Ishikawa (cell line): ENCODE results near the gene AGBL2.

Experiments used
- CEBPB ChIP-seq: IDR thresholded peaks from 2 replicates; pipeline ENCODE4 v1.6.1; 2012
- CREB1 ChIP-seq: IDR thresholded peaks from 2 replicates; pipeline ENCODE4 v1.6.1; 2012; ENCODE audit warnings: low read depth
- EGR1 ChIP-seq: IDR thresholded peaks from 2 replicates; pipeline ENCODE4 v1.6.1; 2012
- EP300 ChIP-seq: IDR thresholded peaks from 2 replicates; pipeline ENCODE4 v1.6.1; 2012; ENCODE audit warnings: borderline replicate concordance
- FOXM1 ChIP-seq: IDR thresholded peaks from 2 replicates; pipeline ENCODE4 v1.6.1; 2012; ENCODE audit warnings: low read depth, borderline replicate concordance
- MAX ChIP-seq: IDR thresholded peaks from 2 replicates; pipeline ENCODE4 v1.6.1; 2012
- NFIC ChIP-seq: IDR thresholded peaks from 2 replicates; pipeline ENCODE4 v1.6.1; 2012
- RAD21 ChIP-seq: IDR thresholded peaks from 2 replicates; pipeline ENCODE4 v1.6.1; 2012; ENCODE audit warnings: low read depth
- REST ChIP-seq: IDR thresholded peaks from 2 replicates; pipeline ENCODE4 v1.6.1; 2012; ENCODE audit warnings: low read depth, mild to moderate bottlenecking
- TAF1 ChIP-seq: IDR thresholded peaks from 2 replicates; pipeline ENCODE4 v1.6.1; 2012; ENCODE audit warnings: low read depth, mild to moderate bottlenecking
- TCF12 ChIP-seq: IDR thresholded peaks from 2 replicates; pipeline ENCODE4 v1.6.1; 2012; ENCODE audit warnings: low read depth
- TEAD4 ChIP-seq: IDR thresholded peaks from 2 replicates; pipeline ENCODE4 v1.6.1; 2012
- USF1 ChIP-seq: IDR thresholded peaks from 2 replicates; pipeline ENCODE4 v1.6.1; 2012
- YY1 ChIP-seq: IDR thresholded peaks from 2 replicates; pipeline ENCODE4 v1.6.1; 2012; ENCODE audit warnings: low read depth
- ZBTB7A ChIP-seq: IDR thresholded peaks from 2 replicates; pipeline ENCODE4 v1.6.1; 2012; ENCODE audit warnings: low read depth

Gene AGBL2

GRCh38 chr11:47626234-47626633 lies 88.9 kb downstream of the AGBL2 start:
- no peak for TF ChIP-seq CREB1
- TF ChIP-seq YY1, result no peak
- TF ChIP-seq EP300, result no peak
- no peak for TF ChIP-seq CEBPB
- no peak for TF ChIP-seq TEAD4
- no peak for TF ChIP-seq RAD21
- no peak for TF ChIP-seq ZBTB7A
- TF ChIP-seq NFIC, result no peak
- no peak for TF ChIP-seq TCF12
- no peak for TF ChIP-seq USF1
- TF ChIP-seq TAF1, result no peak
- no peak for TF ChIP-seq MAX
- TF ChIP-seq EGR1, result no peak
- TF ChIP-seq REST, result no peak
- no peak for TF ChIP-seq FOXM1

GRCh38 chr11:47620836-47621378 lies 94.3 kb downstream of the AGBL2 start:
- no peak for TF ChIP-seq MAX
- no peak for TF ChIP-seq FOXM1
- no peak for TF ChIP-seq NFIC
- no peak for TF ChIP-seq CEBPB
- no peak for TF ChIP-seq REST
- TF ChIP-seq TAF1, result no peak
- TF ChIP-seq TCF12, result no peak
- TF ChIP-seq ZBTB7A, result no peak
- no peak for TF ChIP-seq TEAD4
- no peak for TF ChIP-seq CREB1
- no peak for TF ChIP-seq EP300
- no peak for TF ChIP-seq USF1
- no peak for TF ChIP-seq EGR1
- TF ChIP-seq RAD21, result no peak
- no peak for TF ChIP-seq YY1

- no peak for TF ChIP-seq TAF1
- no peak for TF ChIP-seq ZBTB7A
- TF ChIP-seq TCF12, result no peak
- TF ChIP-seq MAX, result no peak
- TF ChIP-seq YY1, result no peak
- no peak for TF ChIP-seq NFIC
- no peak for TF ChIP-seq FOXM1
- no peak for TF ChIP-seq CEBPB
- TF ChIP-seq REST, result no peak
- TF ChIP-seq EP300, result no peak
- TF ChIP-seq CREB1, result no peak
- no peak for TF ChIP-seq RAD21
- TF ChIP-seq EGR1, result no peak
Observed at GRCh38 chr11:47617417-47617809, 97.8 kb downstream of the AGBL2 start.

GRCh38 chr11:47616726-47617416 lies 98.3 kb downstream of the AGBL2 start:
- no peak for TF ChIP-seq TAF1
- TF ChIP-seq REST, result no peak
- TF ChIP-seq EGR1, result no peak
- TF ChIP-seq CREB1, result no peak
- no peak for TF ChIP-seq TCF12
- peak; percentile 50; the same call in 1 of the 2 replicates for TF ChIP-seq RAD21
- TF ChIP-seq YY1, result no peak
